H1 (cell line): ENCODE measurements around the gene MYO16. TPM values are rescaled to one million over a fixed set of nuclear protein-coding genes. Genes with fewer than 3 reads are reported as not detected.

Experiments
- CTCF ChIA-PET: fragments of 300-600 bp; sonication (Branson Sonifier 250); formaldehyde crosslinking; loops from one replicate; lab custom pipeline; 2021; ENCODE audit not compliant: partially characterized antibody; lab: Charles Lee
- POLR2A ChIA-PET: fragments of 300-600 bp; sonication (Branson Sonifier 250); formaldehyde crosslinking; loops from one replicate; lab custom pipeline; 2021; ENCODE audit warnings: inconsistent platforms; ENCODE audit not compliant: partially characterized antibody; lab: Charles Lee
- DNase-seq, 2 experiments: peaks; one replicate each; pipeline versions ENCODE4 v3.0.0 to v3.0.0-alpha.2; 2010 to 2022; ENCODE audit warnings: low spot score in 2 of 2, low read depth in 1 of 2, mixed read lengths in 1 of 2
- FAIRE-seq: peaks from 2 replicates; lab custom pipeline; 2011; peaks lifted over from hg19 to GRCh38; lab: Jason Lieb, UNC
- H2AFZ ChIP-seq: 2 replicates; pipeline ENCODE4 v1.8.1; 2012; ENCODE audit warnings: low read length, inconsistent platforms
- H2AK5ac ChIP-seq: 2 replicates; pipeline ENCODE4 v1.6.1; 2013; ENCODE audit warnings: low read depth, low read length
- H2BK120ac ChIP-seq: replicated peaks from 2 replicates; pipeline ENCODE3; 2013; ENCODE audit warnings: low read depth, low read length, inconsistent platforms
- H2BK12ac ChIP-seq: 2 replicates; pipeline ENCODE4 v1.6.1; 2013; ENCODE audit warnings: low read depth, low read length
- H2BK15ac ChIP-seq: 2 replicates; pipeline ENCODE4 v1.6.1; 2013; ENCODE audit warnings: low read length
- H2BK20ac ChIP-seq: 2 replicates; pipeline ENCODE4 v1.6.1; 2013; ENCODE audit warnings: low read length
- H2BK5ac ChIP-seq: 2 replicates; pipeline ENCODE4 v1.6.1; 2013; ENCODE audit warnings: low read depth, low read length
- H3K14ac ChIP-seq: 2 replicates; pipeline ENCODE4 v1.6.1; 2013; ENCODE audit warnings: inconsistent platforms; ENCODE audit not compliant: insufficient read length
- H3K18ac ChIP-seq: 2 replicates; pipeline ENCODE4 v1.6.1; 2013; ENCODE audit warnings: low read length; ENCODE audit errors: extremely low read depth
- H3K23ac ChIP-seq: 2 replicates; pipeline ENCODE4 v1.6.1; 2013; ENCODE audit warnings: inconsistent platforms; ENCODE audit not compliant: insufficient read length
- H3K23me2 ChIP-seq: 2 replicates; pipeline ENCODE4 v1.6.1; 2013; ENCODE audit warnings: low read depth, low read length
- H3K27ac ChIP-seq: 2 replicates; pipeline ENCODE4 v1.6.1; 2011; ENCODE audit warnings: low read depth, low read length, inconsistent platforms
- H3K27me3 ChIP-seq, 4 experiments: replicated peaks in 1 of 4; 1 replicate in 1 of 4; 2 replicates in 3 of 4; pipeline versions ENCODE4 v1.6.1 to v1.8.1; 2011 to 2013; ENCODE audit warnings: low read length in 3 of 4, mild to moderate bottlenecking in 3 of 4, inconsistent platforms in 2 of 4, mixed read lengths in 2 of 4, moderate library complexity in 1 of 4; ENCODE audit not compliant: control insufficient read depth in 3 of 4, insufficient read depth in 3 of 4; ENCODE audit errors: extremely low read depth in 1 of 4
- H3K36me3 ChIP-seq, 4 experiments: 2 replicates each; pipeline versions ENCODE4 v1.6.1 to v1.8.1; 2011 to 2013; ENCODE audit warnings: mild to moderate bottlenecking in 4 of 4, low read length in 3 of 4, moderate library complexity in 2 of 4, control low read depth in 1 of 4, inconsistent platforms in 1 of 4; ENCODE audit not compliant: insufficient read depth in 4 of 4, control insufficient read depth in 2 of 4
- H3K4ac ChIP-seq: replicated peaks from 2 replicates; pipeline ENCODE3; 2013; ENCODE audit warnings: low read length, low read depth, mixed read lengths, inconsistent platforms; ENCODE audit not compliant: insufficient read length
- H3K4me1 ChIP-seq, 4 experiments: replicated peaks in 1 of 4; 1 replicate in 1 of 4; 2 replicates in 3 of 4; pipeline versions ENCODE4 v1.6.1 to v1.8.1; 2011 to 2013; ENCODE audit warnings: low read length in 3 of 4, inconsistent platforms in 2 of 4, mixed read lengths in 1 of 4; ENCODE audit not compliant: insufficient read depth in 4 of 4, control insufficient read depth in 3 of 4
- H3K4me2 ChIP-seq, 2 experiments: 2 replicates each; pipeline versions ENCODE4 v1.6.1 to v1.8.1; 2011 to 2013; ENCODE audit warnings: low read depth in 2 of 2, low read length in 2 of 2, control low read depth in 1 of 2, inconsistent platforms in 1 of 2, mild to moderate bottlenecking in 1 of 2; ENCODE audit not compliant: insufficient read depth in 1 of 2
- H3K4me3 ChIP-seq, 4 experiments: fragments of 200-600, 300-600 bp in 1 of 4; sonication (generic), shearing (Covaris generic), sonication (Bioruptor Twin) in 1 of 4; 2 replicates each; pipeline versions ENCODE4 v1.5.1 to v1.8.1; 2011 to 2016; ENCODE audit warnings: low read length in 4 of 4, low read depth in 3 of 4, control low read depth in 2 of 4, inconsistent platforms in 2 of 4, mild to moderate bottlenecking in 2 of 4, mixed read lengths in 1 of 4, moderate library complexity in 1 of 4; ENCODE audit not compliant: insufficient read depth in 2 of 4; ENCODE audit errors: extremely low read depth in 1 of 4
- H3K56ac ChIP-seq: replicated peaks from 2 replicates; pipeline ENCODE3; 2013; ENCODE audit warnings: low read depth, mild to moderate bottlenecking, mixed read lengths, low read length, inconsistent platforms; ENCODE audit not compliant: insufficient read length
- H3K79me1 ChIP-seq: 2 replicates; pipeline ENCODE4 v1.6.1; 2013; ENCODE audit warnings: low read depth, low read length, control low read depth
- H3K79me2 ChIP-seq, 2 experiments: 2 replicates each; pipeline versions ENCODE4 v1.6.1 to v1.8.1; 2012 to 2013; ENCODE audit warnings: low read length in 2 of 2, mild to moderate bottlenecking in 2 of 2, inconsistent platforms in 1 of 2; ENCODE audit not compliant: insufficient read depth in 2 of 2, control insufficient read depth in 1 of 2
- H3K9ac ChIP-seq, 4 experiments: replicated peaks in 1 of 4; 1 replicate in 1 of 4; 2 replicates in 3 of 4; pipeline versions ENCODE4 v1.6.1 to v1.8.1; 2011 to 2013; ENCODE audit warnings: low read depth in 3 of 4, low read length in 3 of 4, control low read depth in 2 of 4, mild to moderate bottlenecking in 2 of 4, moderate library complexity in 2 of 4, inconsistent platforms in 1 of 4; ENCODE audit errors: extremely low read depth in 1 of 4
- H3K9me3 ChIP-seq, 2 experiments: 2 replicates each; pipeline versions ENCODE4 v1.6.1 to v1.8.1; 2012 to 2013; ENCODE audit warnings: mild to moderate bottlenecking in 2 of 2, moderate library complexity in 2 of 2, control low read depth in 1 of 2, inconsistent platforms in 1 of 2, low read depth in 1 of 2, low read length in 1 of 2, mixed read lengths in 1 of 2; ENCODE audit not compliant: insufficient read depth in 2 of 2
- H4K20me1 ChIP-seq, 2 experiments: replicated peaks in 1 of 2; 2 replicates each; pipeline versions ENCODE3 to v1.8.1; 2011 to 2013; ENCODE audit warnings: inconsistent platforms in 2 of 2, low read length in 2 of 2, mild to moderate bottlenecking in 1 of 2; ENCODE audit not compliant: insufficient read depth in 2 of 2, control insufficient read depth in 1 of 2
- H4K5ac ChIP-seq: 2 replicates; pipeline ENCODE4 v1.6.1; 2013; ENCODE audit warnings: low read length, low read depth, mixed read lengths, inconsistent platforms; ENCODE audit not compliant: insufficient read length
- H4K8ac ChIP-seq: 2 replicates; pipeline ENCODE4 v1.8.0; 2013; ENCODE audit warnings: mild to moderate bottlenecking, moderate library complexity, low read length, inconsistent platforms; ENCODE audit not compliant: insufficient read depth; ENCODE audit errors: extremely low read depth
- H4K91ac ChIP-seq: replicated peaks from 2 replicates; pipeline ENCODE3; 2013; ENCODE audit warnings: low read length, mixed read lengths, inconsistent platforms; ENCODE audit not compliant: insufficient read length
- WGBS, 2 experiments: shearing (Covaris generic) in 1 of 2; methylation state at CpG; one replicate each; pipeline versions ENCODE4 v1.1.6 to v1.1.7; 2013 to 2015; ENCODE audit warnings: low lambda C conversion rate in 2 of 2, mixed read lengths in 2 of 2, inconsistent platforms in 1 of 2, low coverage in 1 of 2, missing lambda C conversion rate in 1 of 2; ENCODE audit not compliant: insufficient replicate concordance in 2 of 2, insufficient coverage in 1 of 2, insufficient read length in 1 of 2; ENCODE audit errors: extremely low coverage in 1 of 2, missing lambda C conversion rate in 1 of 2; 5-methylcytosine and 5-hydroxymethylcytosine counted together
- polyA plus RNA-seq, 7 experiments: library from polyadenylated mRNA; depleted of rRNA in 3 of 7; stranded (reverse) in 5 of 7; unstranded in 2 of 7; fragments of >200 nt in 5 of 7; fragments of 200-250 nt in 2 of 7; gene quantifications; 1 replicate in 5 of 7; 2 replicates in 1 of 7; 4 replicates in 1 of 7; pipeline versions ENCODE4 v1.2.1 to v1.2.3, GENCODE V29; 2011 to 2013; ENCODE audit warnings: missing spikeins in 2 of 7, mixed read lengths in 2 of 7
- total RNA-seq: library from RNA; stranded (reverse); fragmentation: NEBNext Ultra II Directional; extraction: Animal tissue kit (Norgen Biotek cat#: 25700); gene quantifications from 2 replicates; pipeline ENCODE4 v1.2.1, GENCODE V29; 2021

The MYO16 gene
- total and polyA plus RNA-seq, 2 of the 8 experiments (the other 6 are each of a cell fraction or from before 2014, with no cell fraction given): 0.02 to 0.22 TPM

DNA sequence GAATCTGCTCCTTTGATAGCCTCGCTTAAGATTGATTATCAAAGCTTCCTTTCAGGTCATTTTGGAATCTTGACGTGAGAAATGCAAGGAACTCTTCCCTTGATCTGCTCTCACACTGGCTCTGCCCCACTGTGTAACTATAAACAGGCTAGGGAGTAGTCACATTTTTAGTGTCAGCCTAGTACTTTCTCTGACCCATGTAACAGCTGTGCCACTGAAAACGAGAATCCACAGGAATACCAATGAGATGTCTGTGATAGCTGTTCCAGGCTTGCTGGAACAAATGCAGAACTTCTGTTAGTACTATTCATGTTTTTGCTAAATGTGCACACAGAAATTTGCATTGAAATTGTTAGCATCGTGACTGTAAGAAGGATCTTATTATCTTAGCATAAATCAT lies 221.3 kb downstream of the MYO16 start:
- no peak overlapping the region for H2BK12ac ChIP-seq
- no peak overlapping the region for H3K23ac ChIP-seq
- H2AFZ ChIP-seq: no peak overlapping the region
- CTCF ChIA-PET: no interaction called here
- no peak overlapping the region for H2BK120ac ChIP-seq
- H3K56ac ChIP-seq: no peak overlapping the region
- no peaks in the 10 kb centered on the region for H3K27me3 ChIP-seq
- FAIRE-seq (no peak), DNase-seq (no peak)
- POLR2A ChIA-PET: no interaction called here
- no peak overlapping the region for H2BK15ac ChIP-seq
- H2AK5ac ChIP-seq: no peak overlapping the region
- H3K27ac ChIP-seq: no peak overlapping the region
- no peak overlapping the region for H4K91ac ChIP-seq
- no peaks in the 10 kb centered on the region for H3K79me1 ChIP-seq
- H2BK20ac ChIP-seq: no peak overlapping the region
- no peak overlapping the region for H4K5ac ChIP-seq
- H3K9me3 ChIP-seq: no peaks in the 10 kb centered on the region
- no peak overlapping the region for H3K9ac ChIP-seq
- no peaks in the 10 kb centered on the region for H3K23me2 ChIP-seq
- WGBS, 2 experiments: 77% methylated on average over 4 of the region's 4 CpGs; no CpG with 5 or more reads in 1 of the 2 experiments
- no peak overlapping the region for H3K4me3 ChIP-seq
- H3K4ac ChIP-seq: no peak overlapping the region
- H3K18ac ChIP-seq: no peak overlapping the region
- H3K36me3 ChIP-seq: no peaks in the 10 kb centered on the region
- no peak overlapping the region for H3K4me2 ChIP-seq
- no peaks in the 10 kb centered on the region for H3K79me2 ChIP-seq
- H3K14ac ChIP-seq: no peak overlapping the region
- H4K20me1 ChIP-seq: no peaks in the 10 kb centered on the region
- H2BK5ac ChIP-seq: no peak overlapping the region
- H4K8ac ChIP-seq: no peak overlapping the region
- peaks cover 0 to 4% (median 2%) of the 10 kb centered on the region in 4 experiments; a peak in 3 of 7 replicates for H3K4me1 ChIP-seq
